ENCODE measurements around the gene TNFAIP8L1.

DNA sequence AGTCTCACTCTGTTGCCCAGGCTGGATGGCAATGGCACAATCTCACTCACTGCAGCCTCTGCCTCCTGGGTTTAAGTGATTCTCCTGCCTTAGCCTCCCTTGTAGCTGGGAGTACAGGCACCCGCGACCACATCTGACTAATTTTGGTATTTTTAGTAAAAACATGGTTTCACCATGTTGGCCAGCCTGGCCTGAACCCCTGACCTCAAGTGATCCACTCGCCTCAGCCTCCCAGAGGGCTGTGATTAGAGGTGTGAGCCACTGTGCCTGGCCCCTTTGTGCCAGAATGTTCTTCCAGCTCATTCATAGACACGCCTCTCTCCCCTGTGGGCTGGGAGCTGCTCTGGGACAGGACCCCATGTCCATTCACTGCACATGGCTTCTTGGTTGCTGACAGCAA lies 21.7 kb downstream of the TNFAIP8L1 start:
- TF ChIP-seq CTCF (IDR thresholded peaks at IDR 0.05) = no peak
- TF ChIP-seq POLR2AphosphoS5 (IDR thresholded peaks at IDR 0.05) = no peak
- TF ChIP-seq POLR2A (IDR thresholded peaks at IDR 0.05) = no peak
